ENCODE measurements around the gene DLGAP5.

The DLGAP5 gene

GRCh38 chr14:55109836-55110235 is 81.5 kb downstream of the DLGAP5 start:
- Histone ChIP-seq H3K4me3 (ENCODE audit: low read length) (no peak overlapping the region), H3K9me2 (replicated peaks; ENCODE audit: control insufficient read depth, low read length) (no peaks in the 10 kb centered on the region), H3K4me2 (ENCODE audit: low read length) (no peak overlapping the region), H3K27me3 (ENCODE audit: control insufficient read depth, low read length) (no peaks in the 10 kb centered on the region), H3K27ac (ENCODE audit: low read depth, low read length) (no peak overlapping the region), H4K20me1 (ENCODE audit: control insufficient read depth, insufficient read depth, low read depth, low read length) (no peaks in the 10 kb centered on the region), H3F3A (ENCODE audit: control insufficient read depth, insufficient read depth) (no peaks in the 10 kb centered on the region), H3K79me2 (ENCODE audit: control insufficient read depth, low read length) (no peaks in the 10 kb centered on the region), H3K4me1 (ENCODE audit: control insufficient read depth, low read length) (no peaks in the 10 kb centered on the region), H3K9me3 (ENCODE audit: control insufficient read depth, insufficient read depth, low read length) (no peaks in the 10 kb centered on the region), H3K36me3 (ENCODE audit: control insufficient read depth, low read length) (no peaks in the 10 kb centered on the region)
- TF ChIP-seq CTCF (IDR thresholded peaks at IDR 0.05; ENCODE audit: low read depth, low read length, poor library complexity, severe bottlenecking) (no peak), EZH2phosphoT487 (IDR thresholded peaks at IDR 0.05; ENCODE audit: borderline replicate concordance, low read length) (no peak)

- Histone ChIP-seq H3K4me1 (ENCODE audit: control insufficient read depth, low read length) (peaks cover 12% of the 10 kb centered on the region), H4K20me1 (ENCODE audit: control insufficient read depth, insufficient read depth, low read depth, low read length) (no peaks in the 10 kb centered on the region), H3K4me2 (ENCODE audit: low read length) (no peak overlapping the region), H3K9me3 (ENCODE audit: control insufficient read depth, insufficient read depth, low read length) (peaks cover 8% of the 10 kb centered on the region), H3K4me3 (ENCODE audit: low read length) (no peak overlapping the region), H3K79me2 (ENCODE audit: control insufficient read depth, low read length) (no peaks in the 10 kb centered on the region), H3K9me2 (replicated peaks; ENCODE audit: control insufficient read depth, low read length) (no peaks in the 10 kb centered on the region), H3K36me3 (ENCODE audit: control insufficient read depth, low read length) (no peaks in the 10 kb centered on the region), H3K27me3 (ENCODE audit: control insufficient read depth, low read length) (no peaks in the 10 kb centered on the region), H3K27ac (ENCODE audit: low read depth, low read length) (no peak overlapping the region), H3F3A (ENCODE audit: control insufficient read depth, insufficient read depth) (no peaks in the 10 kb centered on the region)
- no peak for TF ChIP-seq EZH2phosphoT487 (IDR thresholded peaks at IDR 0.05; ENCODE audit: borderline replicate concordance, low read length)
- TF ChIP-seq CTCF (IDR thresholded peaks at IDR 0.05; ENCODE audit: low read depth, low read length, poor library complexity, severe bottlenecking) = no peak
These were observed 83.4 kb downstream of the DLGAP5 start for GRCh38 chr14:55107766-55108554.

- Histone ChIP-seq H3K27ac (ENCODE audit: low read depth, low read length) (no peak overlapping the region), H3K4me1 (ENCODE audit: control insufficient read depth, low read length) (peaks cover 27% of the 10 kb centered on the region), H3K9me3 (ENCODE audit: control insufficient read depth, insufficient read depth, low read length) (peaks cover 8% of the 10 kb centered on the region), H3K27me3 (ENCODE audit: control insufficient read depth, low read length) (no peaks in the 10 kb centered on the region), H3K4me2 (ENCODE audit: low read length) (no peak overlapping the region), H3K79me2 (ENCODE audit: control insufficient read depth, low read length) (no peaks in the 10 kb centered on the region), H3K4me3 (ENCODE audit: low read length) (no peak overlapping the region), H3F3A (ENCODE audit: control insufficient read depth, insufficient read depth) (no peaks in the 10 kb centered on the region), H3K36me3 (ENCODE audit: control insufficient read depth, low read length) (no peaks in the 10 kb centered on the region), H4K20me1 (ENCODE audit: control insufficient read depth, insufficient read depth, low read depth, low read length) (no peaks in the 10 kb centered on the region), H3K9me2 (replicated peaks; ENCODE audit: control insufficient read depth, low read length) (no peaks in the 10 kb centered on the region)
- no peak for TF ChIP-seq EZH2phosphoT487 (IDR thresholded peaks at IDR 0.05; ENCODE audit: borderline replicate concordance, low read length)
- TF ChIP-seq CTCF (IDR thresholded peaks at IDR 0.05; ENCODE audit: low read depth, low read length, poor library complexity, severe bottlenecking) = no peak
These were observed 85.4 kb downstream of the DLGAP5 start for GRCh38 chr14:55105991-55106390.
